IMR-90 (cell line): ENCODE results near the gene LPAR2. TPM values are rescaled to one million over a fixed set of nuclear protein-coding genes. Genes with fewer than 3 reads are reported as not detected.

ENCODE experiments used
- ATAC-seq: fragments of 200-7000 bp; cut with Tn5 transposase; 2 replicates; pipeline ENCODE4 v1.9.1; 2020; ENCODE audit warnings: low read depth, mild to moderate bottlenecking, moderate library complexity
- BruUV-seq: library from RNA; stranded (reverse); fragments of 400-500 nt; replicated peaks from 2 replicates; lab custom pipeline; 2021; lab: Mats Ljungman, UMichigan
- CTCF ChIA-PET: fragments of 300-600 bp; formaldehyde crosslinking; extraction: SDS; loops from one replicate; lab custom pipeline; 2021; ENCODE audit warnings: antibody characterized with exemption; lab: Yijun Ruan, JAX
- POLR2A ChIA-PET: fragments of 300-600 bp; sonication (Branson Sonifier 250); formaldehyde crosslinking; loops from one replicate; lab custom pipeline; 2022; ENCODE audit warnings: antibody characterized with exemption; ENCODE audit not compliant: unreplicated experiment; lab: Charles Lee
- DNase-seq: peaks from one replicate; pipeline ENCODE4 v3.0.0; 2013
- H2AFZ ChIP-seq: replicated peaks from 2 replicates; pipeline ENCODE3; 2013; ENCODE audit warnings: low read length, mild to moderate bottlenecking; ENCODE audit not compliant: poor library complexity
- H2AK5ac ChIP-seq: 2 replicates; pipeline ENCODE4 v1.6.1; 2013; ENCODE audit warnings: low read depth, low read length, inconsistent platforms
- H2AK9ac ChIP-seq: replicated peaks from 2 replicates; pipeline ENCODE3; 2013; ENCODE audit warnings: mild to moderate bottlenecking, low read depth, low read length, moderate library complexity; ENCODE audit not compliant: poor library complexity
- H2BK120ac ChIP-seq: 2 replicates; pipeline ENCODE4 v1.6.1; 2013; ENCODE audit warnings: low read depth, low read length, inconsistent platforms
- H2BK15ac ChIP-seq: 3 replicates; pipeline ENCODE4 v1.6.1; 2013; ENCODE audit warnings: low read depth, low read length, inconsistent platforms
- H2BK20ac ChIP-seq: 2 replicates; pipeline ENCODE4 v1.6.1; 2013; ENCODE audit warnings: low read depth, mild to moderate bottlenecking, inconsistent platforms, low read length, moderate library complexity
- H2BK5ac ChIP-seq: 2 replicates; pipeline ENCODE4 v1.6.1; 2013; ENCODE audit warnings: mild to moderate bottlenecking, low read depth, low read length, inconsistent platforms; ENCODE audit not compliant: poor library complexity, severe bottlenecking
- H3K14ac ChIP-seq: replicated peaks from 2 replicates; pipeline ENCODE4 v1.6.1; 2013; ENCODE audit warnings: low read depth, low read length, inconsistent platforms
- H3K18ac ChIP-seq: 2 replicates; pipeline ENCODE4 v1.6.1; 2013; ENCODE audit warnings: low read depth, low read length, control low read depth
- H3K23ac ChIP-seq: 2 replicates; pipeline ENCODE4 v1.6.1; 2013; ENCODE audit warnings: low read depth, low read length, inconsistent platforms
- H3K27ac ChIP-seq: 2 replicates; pipeline ENCODE4 v1.5.1; 2013; ENCODE audit warnings: mild to moderate bottlenecking, control low read depth, low read length; ENCODE audit not compliant: insufficient read depth
- H3K27me3 ChIP-seq: 2 replicates; pipeline ENCODE4 v1.6.1; 2013; ENCODE audit warnings: low read length; ENCODE audit not compliant: control insufficient read depth, insufficient read depth
- H3K36me3 ChIP-seq: 2 replicates; pipeline ENCODE4 v1.6.1; 2013; ENCODE audit warnings: low read length, mixed read lengths; ENCODE audit not compliant: control insufficient read depth, insufficient read depth
- H3K4ac ChIP-seq: 2 replicates; pipeline ENCODE4 v1.6.1; 2013; ENCODE audit warnings: low read depth, low read length, inconsistent platforms
- H3K4me1 ChIP-seq: 2 replicates; pipeline ENCODE4 v1.6.1; 2013; ENCODE audit warnings: low read length, mixed read lengths; ENCODE audit not compliant: control insufficient read depth, insufficient read depth
- H3K4me2 ChIP-seq: 2 replicates; pipeline ENCODE4 v1.6.1; 2013; ENCODE audit warnings: low read depth, mild to moderate bottlenecking, control low read depth, low read length, moderate library complexity
- H3K4me3 ChIP-seq: 2 replicates; pipeline ENCODE4 v1.5.1; 2013; ENCODE audit warnings: low read depth, mild to moderate bottlenecking, control low read depth, low read length, moderate library complexity; ENCODE audit not compliant: insufficient read depth
- H3K56ac ChIP-seq: 2 replicates; pipeline ENCODE4 v1.6.1; 2013; ENCODE audit warnings: low read length, inconsistent platforms; ENCODE audit not compliant: insufficient read depth; ENCODE audit errors: extremely low read depth
- H3K79me1 ChIP-seq, 2 experiments: 2 replicates each; pipeline ENCODE4 v1.6.1; 2013; ENCODE audit warnings: low read length in 2 of 2, inconsistent platforms in 1 of 2, low read depth in 1 of 2
- H3K9ac ChIP-seq: 2 replicates; pipeline ENCODE4 v1.6.1; 2013; ENCODE audit warnings: low read depth, low read length, control low read depth
- H3K9me1 ChIP-seq: 2 replicates; pipeline ENCODE4 v1.6.1; 2013; ENCODE audit warnings: low read length, inconsistent platforms; ENCODE audit not compliant: insufficient read depth
- H3K9me3 ChIP-seq: 2 replicates; pipeline ENCODE4 v1.6.1; 2013; ENCODE audit warnings: low read length; ENCODE audit not compliant: control insufficient read depth, insufficient read depth
- H4K20me1 ChIP-seq: 2 replicates; pipeline ENCODE4 v1.6.1; 2013; ENCODE audit warnings: low read length, inconsistent platforms; ENCODE audit not compliant: insufficient read depth
- H4K5ac ChIP-seq: 2 replicates; pipeline ENCODE4 v1.6.1; 2013; ENCODE audit warnings: mild to moderate bottlenecking, low read depth, low read length, control low read depth
- H4K8ac ChIP-seq, 2 experiments: 2 replicates each; pipeline ENCODE4 v1.6.1; 2013; ENCODE audit warnings: low read depth in 2 of 2, low read length in 2 of 2, control low read depth in 1 of 2, inconsistent platforms in 1 of 2
- H4K91ac ChIP-seq: 2 replicates; pipeline ENCODE4 v1.6.1; 2013; ENCODE audit warnings: low read depth, low read length, inconsistent platforms; ENCODE audit not compliant: insufficient read depth
- BHLHE40 ChIP-seq: fragments of 150-350 bp; IDR thresholded peaks from 2 replicates; pipeline ENCODE4 v1.6.1; 2016; ENCODE audit warnings: mild to moderate bottlenecking, low read depth, low read length
- CEBPB ChIP-seq: IDR thresholded peaks from 2 replicates; pipeline ENCODE4 v1.6.1; 2012; ENCODE audit warnings: low read depth, low read length, improper control_type of control experiment
- ELK1 ChIP-seq: fragments of 150-350 bp; IDR thresholded peaks from 2 replicates; pipeline ENCODE4 v1.6.1; 2016; ENCODE audit warnings: low read depth, mild to moderate bottlenecking, low read length, moderate library complexity, borderline replicate concordance
- MXI1 ChIP-seq: IDR thresholded peaks from 2 replicates; pipeline ENCODE4 v1.6.1; 2012; ENCODE audit warnings: low read depth, mild to moderate bottlenecking, low read length, moderate library complexity, borderline replicate concordance
- NFE2L2 ChIP-seq: fragments of 150-350 bp; IDR thresholded peaks from 2 replicates; pipeline ENCODE4 v1.6.1; 2016; ENCODE audit warnings: low read depth, mild to moderate bottlenecking, low read length
- RCOR1 ChIP-seq: IDR thresholded peaks from 2 replicates; pipeline ENCODE4 v1.6.1; 2012; ENCODE audit warnings: mild to moderate bottlenecking, low read length, improper control_type of control experiment; ENCODE audit not compliant: insufficient replicate concordance
- SMC3 ChIP-seq: fragments of 150-350 bp; IDR thresholded peaks from 2 replicates; pipeline ENCODE4 v1.6.1; 2016; ENCODE audit warnings: low read depth, mild to moderate bottlenecking, antibody characterized with exemption, low read length, moderate library complexity
- USF2 ChIP-seq: fragments of 150-350 bp; IDR thresholded peaks from 2 replicates; pipeline ENCODE4 v1.6.1; 2017; ENCODE audit warnings: mild to moderate bottlenecking, antibody characterized with exemption, low read length, low read depth
- whole genome bisulfite sequencing, 2 experiments: methylation state at CpG; one replicate each; pipeline versions ENCODE4 v1.1.5 to v1.1.7; 2013; ENCODE audit warnings: missing lambda C conversion rate in 2 of 2; ENCODE audit not compliant: insufficient read length in 1 of 2; ENCODE audit errors: extremely low coverage in 2 of 2; 5-methylcytosine and 5-hydroxymethylcytosine counted together
- dilution Hi-C: fragments of 300-500 bp; cut with HindIII; formaldehyde crosslinking; loops from one replicate; pipeline ENCODE4 v1.14.3; 2018; ENCODE audit warnings: low sequenced_read_pairs; ENCODE audit not compliant: unreplicated experiment
- in situ Hi-C: fragments of 300-500 bp; cut with MboI; formaldehyde crosslinking; loops from 3 replicates; pipeline ENCODE4 v1.14.3; 2019; ENCODE audit warnings: low sequenced_read_pairs, inconsistent platforms, mixed read lengths
- intact Hi-C: fragments of 100-400 bp; cut with micrococcal nuclease; formaldehyde crosslinking; loops from 2 replicates; pipeline ENCODE4 v1.10.0; 2022
- polyA plus RNA-seq, 3 experiments: library from polyadenylated mRNA; depleted of rRNA; stranded (reverse); fragments of >200 nt; gene quantifications; 2 replicates each; pipeline ENCODE4 v1.2.3, GENCODE V29; 2012; ENCODE audit warnings: low replicate concordance in 1 of 3
- total RNA-seq: library from RNA; depleted of rRNA; stranded (reverse); fragments of >200 nt; gene quantifications from 2 replicates; pipeline ENCODE4 v1.2.3, GENCODE V29; 2012

The LPAR2 gene
- total and polyA plus RNA-seq, 2 of the 4 experiments (the other 2 are of a cell fraction) = under 0.01 to 5.4 TPM

- Histone ChIP-seq H3K36me3 (no peaks in the 10 kb centered on the region; the same call in 1 of the 2 replicates), H4K91ac (no peak overlapping the region), H2BK5ac (no peak overlapping the region), H2AFZ (no peak overlapping the region), H3K9me3 (no peaks in the 10 kb centered on the region), H3K9ac (no peak overlapping the region), H2AK5ac (no peak overlapping the region), H3K18ac (no peak overlapping the region), H3K27me3 (no peaks in the 10 kb centered on the region), H3K56ac (no peak overlapping the region), H3K4me1 (0 out of 2 replicates have a peak, but pooled peaks cover under 1% of the 10 kb centered on the region), H2BK120ac (no peak overlapping the region), H3K9me1 (peaks cover 5% of the 10 kb centered on the region; the same call in 1 of the 2 replicates), H3K4me2 (no peak overlapping the region), H3K4ac (no peak overlapping the region), H3K14ac (peak overlapping the region; percentile 45; the same call in 1 of the 2 replicates), H4K8ac (no peak overlapping the region), H2AK9ac (no peak overlapping the region), H3K27ac (no peak overlapping the region), H3K23ac (no peak overlapping the region; the same call in 1 of the 2 replicates), H4K5ac (no peak overlapping the region), H2BK15ac (no peak overlapping the region), H4K20me1 (no peaks in the 10 kb centered on the region), H2BK20ac (no peak overlapping the region), H3K4me3 (no peak overlapping the region), H3K79me1 (0 out of 4 replicates have a peak, but pooled peaks cover 0 to 4% of the 10 kb centered on the region in 2 experiments)
- no TSS peak for BruUV-seq
- POLR2A ChIA-PET = no interaction called here
- dilution Hi-C loops (no loop called here), intact Hi-C loops (no loop called here), in situ Hi-C loops (no loop called here)
- CTCF ChIA-PET = interaction anchor here (1.3 kb wide), 1 partner anchor 10 kb away, joined by 4 read pairs; no protein-coding TSS in a partner anchor
- DNase-seq (no peak), ATAC-seq (no peak)
- WGBS, 2 experiments = no CpG with 5 or more reads among the region's 1 CpG
- TF ChIP-seq MXI1 = no peak
- TF ChIP-seq ELK1 = no peak
- TF ChIP-seq NFE2L2 = no peak
- no peak for TF ChIP-seq RCOR1
- no peak for TF ChIP-seq USF2
- TF ChIP-seq CEBPB = no peak
- TF ChIP-seq BHLHE40 = no peak
- no peak for TF ChIP-seq SMC3
These were observed 27.2 kb downstream of the LPAR2 start for GRCh38 chr19:19600793-19601330.
